CD4-positive, alpha-beta T cell treated with Interleukin-2 at 100 ng/mL for 4 hours (primary cell): ENCODE measurements around the gene IYD.
"Not testable (repeated sequence)": the region's sequence is repeated elsewhere in the genome, so short reads cannot be mapped to it uniquely, and the experiment has no call there.

Experiments
- DNase-seq: peaks from one replicate; pipeline ENCODE4 v3.0.0-alpha.2; 2020; ENCODE audit warnings: low spot score

Gene IYD

GRCh38 chr6:150430815-150431214, 62.0 kb downstream of the IYD start:
- no peak for DNase-seq

- no peak for DNase-seq
Observed at GRCh38 chr6:150435360-150435759, 66.5 kb downstream of the IYD start.

- DNase-seq, result no peak
Observed at GRCh38 chr6:150435832-150436231, 67.0 kb downstream of the IYD start.

- DNase-seq, result no peak
Observed at GRCh38 chr6:150439373-150439772, 70.6 kb downstream of the IYD start.

- no peak for DNase-seq
Observed at GRCh38 chr6:150443621-150444020, 74.8 kb downstream of the IYD start.

- DNase-seq, result no peak
Observed at GRCh38 chr6:150444308-150444707, 75.5 kb downstream of the IYD start.

GRCh38 chr6:150445486-150445885, 76.7 kb downstream of the IYD start:
- no peak for DNase-seq

- no peak for DNase-seq
Observed at GRCh38 chr6:150448221-150448620, 79.4 kb downstream of the IYD start.

GRCh38 chr6:150449055-150449454, 80.2 kb downstream of the IYD start:
- DNase-seq, result not testable (repeated sequence)

GRCh38 chr6:150450918-150451317, 82.1 kb downstream of the IYD start:
- DNase-seq, result no peak

GRCh38 chr6:150451807-150452427, 83.1 kb downstream of the IYD start:
- no peak for DNase-seq

GRCh38 chr6:150452428-150453243, 83.8 kb downstream of the IYD start:
- DNase-seq, result no peak

- DNase-seq, result no peak
Observed at GRCh38 chr6:150453357-150453756, 84.5 kb downstream of the IYD start.
